WTC11 (cell line): Measurements from ENCODE around the gene ZNF555. TPM values are rescaled to one million over a fixed set of nuclear protein-coding genes. Genes with fewer than 3 reads are reported as not detected.

Experiments
- ATAC-seq: fragments of 200-7000 bp; cut with Tn5 transposase; 2 replicates; pipeline ENCODE4 v1.10.0; 2021; ENCODE audit warnings: mild to moderate bottlenecking, moderate library complexity
- CTCF ChIA-PET: fragments of 300-600 bp; sonication (Branson Sonifier 250); formaldehyde crosslinking; loops from one replicate; lab custom pipeline; 2021; ENCODE audit warnings: antibody characterized with exemption; lab: Charles Lee
- POLR2A ChIA-PET: fragments of 350-600 bp; sonication (Branson Sonifier 250); formaldehyde crosslinking; loops from one replicate; lab custom pipeline; 2021; ENCODE audit warnings: antibody characterized with exemption; lab: Charles Lee
- DNase-seq: peaks from one replicate; pipeline ENCODE4 v3.0.0; 2021; ENCODE audit warnings: low spot score
- H3K27ac Mint-ChIP-seq: 2 replicates; pipeline ENCODE4 v1.8.0; 2021; ENCODE audit warnings: mixed read lengths
- H3K27me3 Mint-ChIP-seq: 2 replicates; pipeline ENCODE4 v1.8.0; 2021; ENCODE audit warnings: low read depth, mild to moderate bottlenecking, moderate library complexity, mixed read lengths
- H3K36me3 Mint-ChIP-seq: 2 replicates; pipeline ENCODE4 v1.8.0; 2021; ENCODE audit warnings: mixed read lengths
- H3K4me1 Mint-ChIP-seq: 2 replicates; pipeline ENCODE4 v1.8.0; 2022; ENCODE audit warnings: mixed read lengths
- H3K4me3 Mint-ChIP-seq: 2 replicates; pipeline ENCODE4 v1.8.0; 2021; ENCODE audit warnings: mild to moderate bottlenecking, moderate library complexity, mixed read lengths
- H3K9me3 Mint-ChIP-seq: 2 replicates; pipeline ENCODE4 v1.8.0; 2021; ENCODE audit warnings: mixed read lengths
- AFF4 ChIP-seq: sonication (generic); formaldehyde crosslinking; IDR thresholded peaks from 2 replicates; pipeline ENCODE4 v1.8.1; 2023; ENCODE audit warnings: mild to moderate bottlenecking, missing genetic modification reagents, borderline replicate concordance
- CREM ChIP-seq: sonication (generic); formaldehyde crosslinking; IDR thresholded peaks from 2 replicates; pipeline ENCODE4 v1.8.1; 2022; ENCODE audit warnings: mild to moderate bottlenecking, missing genetic modification reagents, moderate library complexity
- EMX1 ChIP-seq: fragments of 250-450 bp; sonication (Bioruptor Pico); IDR thresholded peaks from 2 replicates; pipeline ENCODE4 v1.8.0; 2021; ENCODE audit warnings: mild to moderate bottlenecking
- ETV6 ChIP-seq: sonication (generic); formaldehyde crosslinking; IDR thresholded peaks from 2 replicates; pipeline ENCODE4 v1.8.1; 2022; ENCODE audit warnings: mild to moderate bottlenecking, missing genetic modification reagents
- MAX ChIP-seq: sonication (generic); formaldehyde crosslinking; IDR thresholded peaks from 2 replicates; pipeline ENCODE4 v1.8.0; 2022; ENCODE audit warnings: mild to moderate bottlenecking, missing genetic modification reagents
- NFYB ChIP-seq: sonication (generic); formaldehyde crosslinking; conservative IDR thresholded peaks from 2 replicates; pipeline ENCODE4 v1.8.0; 2022; ENCODE audit warnings: low read depth, missing genetic modification reagents
- NR1H2 ChIP-seq: sonication (generic); formaldehyde crosslinking; IDR thresholded peaks from 2 replicates; pipeline ENCODE4 v1.9.0; 2021; ENCODE audit warnings: mild to moderate bottlenecking, moderate library complexity, missing genetic modification reagents
- NR3C1 ChIP-seq: sonication (generic); formaldehyde crosslinking; conservative IDR thresholded peaks from 2 replicates; pipeline ENCODE4 v1.8.1; 2023; ENCODE audit warnings: low read depth, mild to moderate bottlenecking, missing genetic modification reagents
- TCF7 ChIP-seq: sonication (generic); formaldehyde crosslinking; IDR thresholded peaks from 2 replicates; pipeline ENCODE4 v1.8.0; 2022; ENCODE audit warnings: mild to moderate bottlenecking, low read depth, missing genetic modification reagents, moderate library complexity
- TP53 ChIP-seq: sonication (generic); formaldehyde crosslinking; IDR thresholded peaks from 2 replicates; pipeline ENCODE4 v1.8.1; 2023; ENCODE audit warnings: mild to moderate bottlenecking, missing genetic modification reagents
- ZBTB43 ChIP-seq: sonication (generic); formaldehyde crosslinking; IDR thresholded peaks from 2 replicates; pipeline ENCODE4 v1.8.1; 2023; ENCODE audit warnings: mild to moderate bottlenecking, missing genetic modification reagents
- ZNF396 ChIP-seq: fragments of 250-450 bp; sonication (Bioruptor Pico); IDR thresholded peaks from 2 replicates; pipeline ENCODE4 v1.8.0; 2021; ENCODE audit warnings: mild to moderate bottlenecking, moderate library complexity, borderline replicate concordance
- total RNA-seq: library from RNA; stranded (reverse); gene quantifications from 3 replicates; pipeline ENCODE4 v1.2.3, GENCODE V29; 2021
- TF ChIP-seq, protein P1 (sequence below): sonication (generic); formaldehyde crosslinking; IDR thresholded peaks from 2 replicates; pipeline ENCODE4 v1.8.1; 2022; ENCODE audit warnings: mild to moderate bottlenecking, missing genetic modification reagents, moderate library complexity, borderline replicate concordance
- TF ChIP-seq, protein P2 (sequence below): sonication (generic); formaldehyde crosslinking; conservative IDR thresholded peaks from 2 replicates; pipeline ENCODE4 v1.8.1; 2022; ENCODE audit warnings: mild to moderate bottlenecking, missing genetic modification reagents
- TF ChIP-seq, protein P3 (sequence below): sonication (generic); formaldehyde crosslinking; conservative IDR thresholded peaks from 2 replicates; pipeline ENCODE4 v1.8.1; 2023; ENCODE audit warnings: mild to moderate bottlenecking, low read depth, missing genetic modification reagents, moderate library complexity

The ZNF555 gene
- total RNA-seq, 1 experiment from 2014 or later = 6.6 TPM

DNA sequence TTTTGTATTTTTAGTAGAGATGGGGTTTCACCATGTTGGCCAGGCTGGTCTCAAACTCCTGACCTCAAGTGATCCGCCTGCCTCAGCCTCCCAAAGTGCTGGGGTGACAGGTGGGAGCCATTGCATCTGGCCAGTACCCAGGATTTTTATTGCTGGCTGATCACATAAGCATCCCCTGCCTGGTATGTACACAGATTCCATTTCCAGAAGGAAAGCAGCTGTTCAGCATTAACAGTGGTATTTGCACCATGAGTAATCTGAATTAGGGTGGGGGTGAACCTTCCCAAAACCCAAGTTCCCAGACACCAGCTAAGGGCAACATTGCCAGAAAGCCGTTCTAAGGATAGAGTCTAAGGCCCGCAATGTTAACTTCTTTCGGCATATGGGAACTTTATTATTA lies 7.3 kb downstream of the ZNF555 start (continued):
- TF ChIP-seq ZBTB43 (CRISPR knock-in tag) = no peak
- TF ChIP-seq, protein P1, sequence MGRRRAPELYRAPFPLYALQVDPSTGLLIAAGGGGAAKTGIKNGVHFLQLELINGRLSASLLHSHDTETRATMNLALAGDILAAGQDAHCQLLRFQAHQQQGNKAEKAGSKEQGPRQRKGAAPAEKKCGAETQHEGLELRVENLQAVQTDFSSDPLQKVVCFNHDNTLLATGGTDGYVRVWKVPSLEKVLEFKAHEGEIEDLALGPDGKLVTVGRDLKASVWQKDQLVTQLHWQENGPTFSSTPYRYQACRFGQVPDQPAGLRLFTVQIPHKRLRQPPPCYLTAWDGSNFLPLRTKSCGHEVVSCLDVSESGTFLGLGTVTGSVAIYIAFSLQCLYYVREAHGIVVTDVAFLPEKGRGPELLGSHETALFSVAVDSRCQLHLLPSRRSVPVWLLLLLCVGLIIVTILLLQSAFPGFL (CRISPR knock-in tag) = no peak
- TF ChIP-seq ETV6 (CRISPR knock-in tag) = no peak
- TF ChIP-seq, protein P2, sequence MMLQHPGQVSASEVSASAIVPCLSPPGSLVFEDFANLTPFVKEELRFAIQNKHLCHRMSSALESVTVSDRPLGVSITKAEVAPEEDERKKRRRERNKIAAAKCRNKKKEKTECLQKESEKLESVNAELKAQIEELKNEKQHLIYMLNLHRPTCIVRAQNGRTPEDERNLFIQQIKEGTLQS (CRISPR knock-in tag) = no peak
- TF ChIP-seq NFYB = no peak
- no peak for TF ChIP-seq TP53 (CRISPR knock-in tag)

DNA sequence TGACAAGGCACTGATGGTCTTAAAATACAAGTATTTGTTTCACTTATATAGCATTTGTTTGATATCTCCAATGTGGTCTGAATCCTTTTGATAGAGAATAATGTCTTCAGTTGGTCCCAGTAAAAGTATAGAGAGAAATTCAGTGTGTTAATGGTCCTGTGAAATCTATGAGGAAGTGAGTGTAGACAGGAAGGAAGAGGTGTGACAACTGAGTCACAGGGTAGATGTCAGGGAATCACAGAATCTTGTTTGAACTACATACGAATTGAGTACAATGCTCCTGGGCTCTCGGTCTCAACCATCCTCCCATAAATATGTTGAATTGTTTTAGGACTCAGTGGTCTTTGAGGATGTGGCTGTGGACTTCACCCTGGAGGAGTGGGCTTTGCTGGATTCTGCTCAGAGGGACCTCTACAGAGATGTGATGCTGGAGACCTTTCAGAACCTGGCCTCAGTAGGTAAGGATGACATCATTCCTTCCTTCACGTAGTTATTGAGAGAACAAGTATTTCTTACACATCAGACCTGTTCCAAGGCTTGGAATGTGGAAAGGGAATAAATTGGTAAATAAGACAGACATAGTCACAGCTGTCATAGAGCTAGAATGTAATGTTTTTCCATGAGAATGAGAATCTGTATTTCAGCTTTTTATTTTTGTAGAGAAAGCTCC lies 9.1 kb downstream of the ZNF555 start:
- TF ChIP-seq CREM (CRISPR knock-in tag) = no peak
- TF ChIP-seq, protein P3, sequence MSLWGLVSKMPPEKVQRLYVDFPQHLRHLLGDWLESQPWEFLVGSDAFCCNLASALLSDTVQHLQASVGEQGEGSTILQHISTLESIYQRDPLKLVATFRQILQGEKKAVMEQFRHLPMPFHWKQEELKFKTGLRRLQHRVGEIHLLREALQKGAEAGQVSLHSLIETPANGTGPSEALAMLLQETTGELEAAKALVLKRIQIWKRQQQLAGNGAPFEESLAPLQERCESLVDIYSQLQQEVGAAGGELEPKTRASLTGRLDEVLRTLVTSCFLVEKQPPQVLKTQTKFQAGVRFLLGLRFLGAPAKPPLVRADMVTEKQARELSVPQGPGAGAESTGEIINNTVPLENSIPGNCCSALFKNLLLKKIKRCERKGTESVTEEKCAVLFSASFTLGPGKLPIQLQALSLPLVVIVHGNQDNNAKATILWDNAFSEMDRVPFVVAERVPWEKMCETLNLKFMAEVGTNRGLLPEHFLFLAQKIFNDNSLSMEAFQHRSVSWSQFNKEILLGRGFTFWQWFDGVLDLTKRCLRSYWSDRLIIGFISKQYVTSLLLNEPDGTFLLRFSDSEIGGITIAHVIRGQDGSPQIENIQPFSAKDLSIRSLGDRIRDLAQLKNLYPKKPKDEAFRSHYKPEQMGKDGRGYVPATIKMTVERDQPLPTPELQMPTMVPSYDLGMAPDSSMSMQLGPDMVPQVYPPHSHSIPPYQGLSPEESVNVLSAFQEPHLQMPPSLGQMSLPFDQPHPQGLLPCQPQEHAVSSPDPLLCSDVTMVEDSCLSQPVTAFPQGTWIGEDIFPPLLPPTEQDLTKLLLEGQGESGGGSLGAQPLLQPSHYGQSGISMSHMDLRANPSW = no peak
- TF ChIP-seq TCF7 = no peak
- no peak for TF ChIP-seq NR3C1
- TF ChIP-seq, all 79 proteins: peak for 0
- Mint-ChIP-seq H3K27ac (no peak overlapping the region), H3K27me3 (peaks cover 8% of the 10 kb centered on the region), H3K36me3 (peaks cover 69% of the 10 kb centered on the region), H3K4me1 (no peaks in the 10 kb centered on the region), H3K9me3 (peaks cover 67% of the 10 kb centered on the region), H3K4me3 (no peak overlapping the region)
- DNase-seq = no peak
- no peak for ATAC-seq
- POLR2A ChIA-PET = interaction anchor here (0.7 kb wide), 1 partner anchor 39 kb away, joined by 3 read pairs; no protein-coding TSS in a partner anchor
- CTCF ChIA-PET = interaction anchor here (1.2 kb wide), 1 partner anchor 9 kb away, joined by 5 read pairs; the partner anchor contains the start of gene ZNF555

GRCh38 chr19:2852598-2852997 lies 11.3 kb downstream of the ZNF555 start:
- no peak for ATAC-seq
- POLR2A ChIA-PET = no interaction called here
- H3K27ac Mint-ChIP-seq = no peak overlapping the region

More at GRCh38 chr19:2852598-2852997, 11.3 kb downstream of the ZNF555 start:
- Mint-ChIP-seq H3K36me3 (peaks cover 74% of the 10 kb centered on the region), H3K9me3 (peaks cover 74% of the 10 kb centered on the region), H3K4me1 (no peaks in the 10 kb centered on the region), H3K27me3 (peaks cover 11% of the 10 kb centered on the region), H3K4me3 (no peak overlapping the region)
- TF ChIP-seq MAX (CRISPR knock-in tag) = no peak
- no peak for TF ChIP-seq NR1H2 (CRISPR knock-in tag)
- no peak for TF ChIP-seq CREM (CRISPR knock-in tag)
- no peak for TF ChIP-seq EMX1
- no peak for TF ChIP-seq ZNF396
- no peak for TF ChIP-seq AFF4 (CRISPR knock-in tag)
- DNase-seq = no peak
- CTCF ChIA-PET = no interaction called here
